Measurements from ENCODE around the gene DIS3L2.
"Not testable (repeated sequence)": the region's sequence is repeated elsewhere in the genome, so short reads cannot be mapped to it uniquely, and the experiment has no call there.

DIS3L2 gene

GRCh38 chr2:231941673-231942072 is 19.8 kb upstream of the DIS3L2 start:
- no peak for TF ChIP-seq CTCF (IDR thresholded peaks at IDR 0.05; ENCODE audit: low read length, missing control alignments)
- no peak overlapping the region for H3K4me3 ChIP-seq (replicated peaks; ENCODE audit: low read depth, low read length)
- no peak for DNase-seq (ENCODE audit: low read depth)

GRCh38 chr2:231942180-231942579 is 19.3 kb upstream of the DIS3L2 start:
- no peak for TF ChIP-seq CTCF (IDR thresholded peaks at IDR 0.05; ENCODE audit: low read length, missing control alignments)
- no peak for DNase-seq (ENCODE audit: low read depth)
- H3K4me3 ChIP-seq (replicated peaks; ENCODE audit: low read depth, low read length) = no peak overlapping the region

GRCh38 chr2:231946241-231946814 is 15.2 kb upstream of the DIS3L2 start:
- no peak overlapping the region for H3K4me3 ChIP-seq (replicated peaks; ENCODE audit: low read depth, low read length)
- TF ChIP-seq CTCF (IDR thresholded peaks at IDR 0.05; ENCODE audit: low read length, missing control alignments) = no peak
- DNase-seq (ENCODE audit: low read depth) = no peak

GRCh38 chr2:231947112-231947511 is 14.4 kb upstream of the DIS3L2 start:
- not testable (repeated sequence) for H3K4me3 ChIP-seq (replicated peaks; ENCODE audit: low read depth, low read length); DNase-seq (ENCODE audit: low read depth)

GRCh38 chr2:231947694-231948093 is 13.8 kb upstream of the DIS3L2 start:
- TF ChIP-seq CTCF (IDR thresholded peaks at IDR 0.05; ENCODE audit: low read length, missing control alignments) = no peak
- no peak for DNase-seq (ENCODE audit: low read depth)
- no peak overlapping the region for H3K4me3 ChIP-seq (replicated peaks; ENCODE audit: low read depth, low read length)

GRCh38 chr2:231951452-231952035 is 10.0 kb upstream of the DIS3L2 start:
- no peak for TF ChIP-seq CTCF (IDR thresholded peaks at IDR 0.05; ENCODE audit: low read length, missing control alignments)
- no peak for DNase-seq (ENCODE audit: low read depth)
- H3K4me3 ChIP-seq (replicated peaks; ENCODE audit: low read depth, low read length) = no peak overlapping the region

- no peak overlapping the region for H3K4me3 ChIP-seq (replicated peaks; ENCODE audit: low read depth, low read length)
- TF ChIP-seq CTCF (IDR thresholded peaks at IDR 0.05; ENCODE audit: low read length, missing control alignments) = no peak
- no peak for DNase-seq (ENCODE audit: low read depth)
These were observed 5.6 kb upstream of the DIS3L2 start for GRCh38 chr2:231955758-231956472.
